ENCODE results near the gene TFEB.

TFEB gene

GRCh38 chr6:41671376-41671775 is 64.0 kb downstream of the TFEB start:
- DNase-seq, result no peak

DNA sequence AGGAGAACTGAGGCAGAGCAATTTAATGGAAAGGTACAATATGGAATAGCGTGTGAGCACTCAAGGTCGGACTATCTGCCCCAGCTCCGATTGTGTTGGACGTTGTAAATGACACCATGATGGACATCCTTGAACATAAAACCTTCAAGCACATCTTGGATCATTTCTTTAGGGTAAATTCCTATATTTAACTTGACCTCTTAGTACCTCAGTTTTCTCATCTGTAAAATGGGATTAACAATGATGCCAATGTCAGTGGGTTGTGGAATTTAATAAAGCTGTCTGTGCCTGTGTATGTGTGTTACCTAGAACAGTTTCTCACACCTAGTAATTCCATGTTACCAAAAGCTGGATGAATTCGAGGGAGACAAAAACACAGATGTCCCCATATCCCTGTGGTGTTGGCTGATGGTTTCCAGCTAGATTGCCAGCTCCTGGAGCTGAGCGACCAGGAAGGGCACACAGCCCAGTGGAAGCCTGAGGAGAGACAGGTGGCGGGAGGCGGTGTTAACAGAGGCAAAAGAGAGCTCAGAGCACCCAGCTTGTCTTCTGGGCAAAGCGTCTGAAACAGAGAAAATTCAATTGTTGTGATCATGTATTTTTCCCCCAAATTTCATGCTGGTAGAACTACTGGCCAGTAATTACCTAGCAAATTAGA is 64.6 kb downstream of the TFEB start:
- DNase-seq, result no peak

- DNase-seq, result no peak
These were observed 66.4 kb downstream of the TFEB start for GRCh38 chr6:41668968-41669367.

DNA sequence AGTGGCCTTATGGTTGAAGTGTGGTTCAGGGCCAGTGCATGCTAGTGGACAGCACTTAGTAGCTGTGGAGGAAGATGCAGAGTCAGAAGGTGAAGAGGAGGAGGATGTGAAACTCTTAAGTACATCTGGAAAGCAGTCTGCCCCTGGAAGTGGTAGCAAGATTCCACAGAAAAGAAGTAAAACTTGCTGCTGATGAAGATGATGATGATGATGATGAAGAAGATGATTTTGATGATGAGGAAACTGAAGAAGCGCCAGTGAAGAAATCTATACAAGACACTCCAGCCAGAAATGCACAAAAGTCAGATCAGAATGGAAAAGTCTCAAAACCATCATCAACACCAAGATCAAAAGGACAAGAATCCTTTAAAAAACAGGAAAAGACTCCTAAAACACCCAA is 68.2 kb downstream of the TFEB start:
- no peak for DNase-seq

- no peak for DNase-seq
These were observed 71.1 kb downstream of the TFEB start for GRCh38 chr6:41664271-41664670.

GRCh38 chr6:41663568-41663967 is 71.8 kb downstream of the TFEB start:
- no peak for DNase-seq

GRCh38 chr6:41659935-41660334 is 75.5 kb downstream of the TFEB start:
- no peak for DNase-seq

GRCh38 chr6:41658636-41659035 is 76.8 kb downstream of the TFEB start:
- no peak for DNase-seq

- DNase-seq, result no peak
These were observed 78.0 kb downstream of the TFEB start for GRCh38 chr6:41657131-41658094.

GRCh38 chr6:41656002-41656691 is 79.3 kb downstream of the TFEB start:
- DNase-seq, result no peak

DNA sequence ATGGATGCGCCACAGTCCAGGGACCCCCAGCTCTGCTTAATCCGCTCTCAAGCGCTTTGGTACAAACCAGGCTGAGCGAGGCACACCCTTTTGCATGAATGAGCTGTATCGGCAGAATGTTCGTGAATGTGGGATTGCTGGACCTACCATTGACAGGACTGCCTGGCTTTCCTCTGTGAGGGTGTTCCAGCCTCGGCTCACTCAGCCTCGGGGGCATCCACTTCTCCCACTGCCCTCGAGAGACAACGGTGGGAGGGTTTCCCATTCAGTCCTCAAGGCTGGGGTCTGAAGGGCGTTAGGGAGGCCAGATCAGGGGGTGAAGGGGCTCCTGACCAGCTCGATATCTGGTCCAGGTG is 79.8 kb downstream of the TFEB start:
- DNase-seq, result no peak

- no peak for DNase-seq
These were observed 80.2 kb downstream of the TFEB start for GRCh38 chr6:41655176-41655575.

DNA sequence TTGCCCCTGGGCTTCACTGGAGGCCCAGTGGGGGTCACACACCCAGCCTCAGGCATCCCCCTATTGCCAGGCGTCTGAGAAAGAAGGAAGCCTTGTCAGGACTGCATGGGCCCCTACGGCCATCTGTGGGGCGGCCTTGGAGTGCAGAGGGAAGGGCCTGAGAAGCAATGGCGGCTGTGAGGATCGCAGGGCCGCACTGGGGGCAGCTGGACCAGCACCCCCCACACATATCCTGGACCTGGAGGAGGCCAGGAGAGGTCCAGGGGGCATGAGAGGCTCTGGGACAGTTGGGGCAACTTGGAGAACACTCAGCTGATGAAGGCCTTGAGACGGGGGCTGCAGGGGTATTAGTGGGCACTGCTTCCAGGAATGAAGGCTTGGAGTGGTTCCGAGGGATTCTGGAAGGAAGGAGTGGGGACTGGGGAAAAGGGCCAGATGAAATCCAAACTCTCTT is 80.7 kb downstream of the TFEB start:
- DNase-seq, result no peak

GRCh38 chr6:41654151-41654697 is 81.2 kb downstream of the TFEB start:
- no peak for DNase-seq

- no peak for DNase-seq
These were observed 81.7 kb downstream of the TFEB start for GRCh38 chr6:41653691-41654090.

DNA sequence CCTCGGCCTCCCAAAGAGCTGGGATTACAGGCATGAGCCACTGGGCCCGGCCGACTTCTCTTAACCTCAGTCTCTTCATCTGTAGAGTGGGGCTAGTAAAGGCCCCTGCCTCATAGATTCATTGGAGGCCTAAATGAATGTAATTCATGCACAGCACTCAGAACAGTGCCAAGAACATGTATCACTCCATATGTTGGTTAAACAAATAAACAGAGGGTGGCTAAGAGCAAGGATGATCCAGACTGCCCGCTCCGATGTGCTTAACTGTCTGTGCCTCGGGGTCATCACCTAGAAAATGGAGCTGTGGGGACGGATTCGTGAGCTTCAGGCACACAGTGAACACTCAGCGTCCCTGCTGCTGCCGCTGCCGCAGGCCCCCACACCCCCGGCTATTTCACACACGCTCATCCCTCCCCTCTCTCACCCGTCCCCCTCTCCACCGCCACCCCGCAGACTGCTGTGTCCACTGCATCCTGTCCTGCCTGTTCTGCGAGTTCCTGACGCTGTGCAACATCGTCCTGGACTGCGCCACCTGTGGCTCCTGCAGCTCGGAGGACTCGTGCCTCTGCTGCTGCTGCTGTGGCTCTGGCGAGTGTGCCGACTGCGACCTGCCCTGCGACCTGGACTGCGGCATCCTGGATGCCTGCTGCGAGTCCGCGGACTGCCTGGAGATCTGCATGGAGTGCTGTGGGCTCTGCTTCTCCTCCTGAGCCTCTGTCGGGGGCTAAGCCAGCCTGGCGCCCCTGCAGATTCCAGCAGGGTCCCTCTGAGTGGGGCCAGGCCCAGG is 82.3 kb downstream of the TFEB start:
- no peak for DNase-seq

DNA sequence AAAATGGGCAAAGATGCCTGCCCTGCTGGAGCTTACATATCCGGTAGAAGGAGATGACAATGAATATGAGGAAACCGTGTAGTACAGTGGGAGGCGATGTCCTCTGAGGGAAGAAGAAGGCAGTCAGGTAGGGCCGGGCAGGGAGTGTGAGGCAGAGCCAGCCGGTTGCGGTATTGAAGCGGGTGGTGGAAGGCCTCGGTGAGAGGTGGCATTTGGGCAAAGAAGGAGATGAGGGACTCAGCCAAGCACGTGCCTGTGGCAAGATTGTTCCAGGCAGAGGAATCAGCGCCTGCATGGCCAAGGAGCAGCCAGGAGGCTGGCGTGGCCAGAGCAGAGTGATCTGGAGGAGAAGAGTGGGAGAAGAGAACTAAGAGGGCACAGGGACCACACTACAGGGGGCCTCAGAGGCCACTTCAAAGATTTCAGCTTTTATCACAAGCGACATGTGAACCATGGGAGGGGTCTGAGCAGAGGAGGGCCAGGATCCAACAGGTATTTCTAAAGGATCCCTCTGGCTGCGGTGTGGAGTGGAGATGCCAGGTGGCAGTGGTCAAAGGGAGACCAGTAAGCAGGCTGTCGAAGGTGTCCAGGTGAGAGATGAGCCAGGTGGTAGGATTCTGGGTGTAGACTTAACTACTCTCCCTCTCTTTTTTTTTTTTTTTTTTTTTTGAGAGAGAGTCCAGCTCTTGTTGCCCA is 83.3 kb downstream of the TFEB start:
- no peak for DNase-seq

DNA sequence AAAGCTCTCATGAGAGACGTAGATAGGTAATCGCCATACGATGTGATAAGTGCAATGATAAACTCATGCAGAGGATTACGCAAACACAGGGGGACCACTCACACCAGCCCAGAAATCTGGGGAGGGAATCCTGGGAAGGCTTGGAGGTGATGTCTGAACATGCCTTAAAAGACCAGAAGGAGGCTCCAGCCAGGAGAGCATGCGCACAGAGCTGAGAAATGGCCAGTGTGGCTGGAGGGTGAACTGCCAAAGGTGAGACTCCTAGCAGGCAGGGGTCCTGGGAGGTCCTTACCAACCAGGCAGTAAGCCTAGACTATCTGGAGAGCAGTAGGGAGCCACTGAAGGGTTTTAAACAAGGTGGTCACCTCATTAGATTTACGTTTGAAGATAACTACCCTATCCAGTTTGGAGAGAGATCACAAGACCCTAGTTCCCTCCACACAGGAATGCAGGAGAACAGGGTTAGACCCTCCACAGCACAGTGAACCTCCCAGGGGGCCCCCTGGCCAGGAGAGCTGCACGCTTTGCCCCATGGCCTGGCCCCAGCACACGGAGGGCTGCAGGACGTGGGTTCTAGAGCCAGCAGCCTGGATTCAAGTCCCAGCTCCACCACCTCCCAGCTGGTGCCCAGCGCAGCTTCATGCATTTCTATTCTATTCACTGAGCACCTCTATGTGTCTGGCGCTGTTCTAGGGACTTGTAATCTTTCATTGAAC is 84.0 kb downstream of the TFEB start:
- no peak for DNase-seq

- no peak for DNase-seq
These were observed 85.3 kb downstream of the TFEB start for GRCh38 chr6:41650120-41650519.

DNA sequence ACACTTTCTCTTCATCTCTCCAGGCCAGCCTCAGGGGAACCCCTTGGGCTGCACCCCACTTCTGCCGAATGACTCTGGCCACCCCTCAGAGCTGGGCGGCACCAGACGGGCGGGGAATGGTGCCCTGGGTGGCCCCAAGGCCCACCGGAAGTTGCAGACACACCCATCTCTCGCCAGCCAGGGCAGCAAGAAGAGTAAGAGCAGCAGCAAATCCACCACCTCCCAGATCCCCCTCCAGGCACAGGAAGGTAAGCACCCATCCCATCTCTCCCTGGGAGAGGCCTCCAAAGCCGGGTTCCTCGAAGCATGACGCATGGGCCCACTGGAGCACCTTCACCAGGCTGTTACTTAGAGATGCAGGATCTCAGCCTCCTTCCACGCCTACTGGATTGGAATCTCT is 85.8 kb downstream of the TFEB start:
- no peak for DNase-seq

- no peak for DNase-seq
These were observed 86.5 kb downstream of the TFEB start for GRCh38 chr6:41648921-41649320.
